DND-41 (cell line): ENCODE data around the gene TIPRL.

Experiments used
- CTCF ChIP-seq: IDR thresholded peaks from 2 replicates; pipeline ENCODE4 v1.5.1; 2012; ENCODE audit warnings: borderline replicate concordance, low read length, moderate library complexity, mild to moderate bottlenecking; ENCODE audit not compliant: poor library complexity, severe bottlenecking; ENCODE audit errors: extremely low read depth
- EZH2 ChIP-seq: IDR thresholded peaks from 3 replicates; pipeline ENCODE4 v1.6.1; 2012; ENCODE audit warnings: borderline replicate concordance, low read depth, mild to moderate bottlenecking, moderate library complexity, low read length, inconsistent platforms; ENCODE audit not compliant: severe bottlenecking

DNA sequence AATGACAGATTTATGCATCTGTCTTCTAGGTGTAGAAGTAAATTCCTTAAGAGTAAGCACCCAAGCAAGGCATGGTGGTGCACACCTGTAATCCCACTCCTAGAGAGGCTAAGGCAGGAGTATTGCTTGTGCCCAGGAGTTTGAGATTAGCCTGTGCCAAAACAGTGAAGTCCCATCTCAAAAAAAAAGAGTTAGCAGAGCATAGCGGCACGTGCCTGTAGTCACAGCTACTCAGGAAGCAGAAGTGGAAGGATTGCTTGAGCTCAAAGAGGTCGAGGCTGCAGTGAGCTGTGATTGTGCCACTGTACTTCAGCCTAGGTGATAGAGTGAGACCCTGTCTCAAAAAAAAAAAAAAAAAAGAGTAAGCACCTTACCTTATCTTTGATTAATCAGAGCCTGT is 15.1 kb upstream of the TIPRL start:
- TF ChIP-seq CTCF = no peak
- no peak for TF ChIP-seq EZH2
